Hematopoietic multipotent progenitor cell treated with erythropoietin and hydrocortisone succinate and interleukin-3 and kit ligand, for 8 days (in vitro differentiated cells): Measurements from ENCODE around the gene TMEM167A.
"Not testable (repeated sequence)": the region's sequence is repeated elsewhere in the genome, so short reads cannot be mapped to it uniquely, and the experiment has no call there.

Source experiments
- DNase-seq: peaks from one replicate; pipeline ENCODE4 v3.0.0-alpha.2; 2015

TMEM167A gene

GRCh38 chr5:83085106-83085505, 7.9 kb upstream of the TMEM167A start:
- DNase-seq = no peak

- no peak for DNase-seq
These were observed 7.1 kb upstream of the TMEM167A start for GRCh38 chr5:83084336-83084735.

- DNase-seq = no peak
These were observed 5.6 kb upstream of the TMEM167A start for GRCh38 chr5:83082750-83083149.

- peak; percentile 74 for DNase-seq
These were observed 568 bp upstream of the TMEM167A start for GRCh38 chr5:83077662-83078261.

GRCh38 chr5:83072966-83073365, 4.2 kb downstream of the TMEM167A start:
- no peak for DNase-seq

- DNase-seq = no peak
These were observed 5.7 kb downstream of the TMEM167A start for GRCh38 chr5:83071286-83072051.

GRCh38 chr5:83069096-83069799, 7.9 kb downstream of the TMEM167A start:
- no peak for DNase-seq

GRCh38 chr5:83067377-83067776, 9.8 kb downstream of the TMEM167A start:
- not testable (repeated sequence) for DNase-seq

GRCh38 chr5:83066548-83067110, 10.6 kb downstream of the TMEM167A start:
- DNase-seq = no peak

- DNase-seq = no peak
These were observed 17.9 kb downstream of the TMEM167A start for GRCh38 chr5:83059341-83059740.

- DNase-seq = no peak
These were observed 18.5 kb downstream of the TMEM167A start for GRCh38 chr5:83058726-83059125.

- no peak for DNase-seq
These were observed 22.0 kb downstream of the TMEM167A start for GRCh38 chr5:83055166-83055565.

- no peak for DNase-seq
These were observed 26.4 kb downstream of the TMEM167A start for GRCh38 chr5:83050723-83051340.

GRCh38 chr5:83049370-83049885, 27.8 kb downstream of the TMEM167A start:
- DNase-seq = no peak

- no peak for DNase-seq
These were observed 28.4 kb downstream of the TMEM167A start for GRCh38 chr5:83048811-83049210.

- no peak for DNase-seq
These were observed 28.9 kb downstream of the TMEM167A start for GRCh38 chr5:83048277-83048676.

GRCh38 chr5:83044926-83045325, 32.3 kb downstream of the TMEM167A start:
- DNase-seq = peak; percentile 19

- no peak for DNase-seq
These were observed 34.7 kb downstream of the TMEM167A start for GRCh38 chr5:83042507-83042906.

- DNase-seq = no peak
These were observed 38.3 kb downstream of the TMEM167A start for GRCh38 chr5:83038924-83039323.

GRCh38 chr5:83036991-83037575, 40.1 kb downstream of the TMEM167A start:
- no peak for DNase-seq

GRCh38 chr5:83035373-83036100, 41.7 kb downstream of the TMEM167A start:
- DNase-seq = peak; percentile 11
